Liver (tissue), 9 donors: ENCODE measurements around the gene ANKMY2. TPM values are rescaled to one million over a fixed set of nuclear protein-coding genes. Genes with fewer than 3 reads are reported as not detected.

ENCODE experiments used
- DNase-seq: peaks from one replicate; pipeline ENCODE4 v3.0.0-alpha.2; 2017; ENCODE audit warnings: low spot score
- H3K27ac ChIP-seq, 2 donors: one replicate each; pipeline ENCODE4 v1.7.0; 2013; ENCODE audit warnings: inconsistent platforms in 2 of 2, low read length in 2 of 2, control low read depth in 1 of 2, low read depth in 1 of 2, mild to moderate bottlenecking in 1 of 2
- H3K27me3 ChIP-seq, 4 donors: one replicate each; pipeline versions ENCODE4 v1.6.1 to v1.7.0; 2013; ENCODE audit warnings: low read length in 3 of 4, inconsistent platforms in 1 of 4, mild to moderate bottlenecking in 1 of 4, moderate library complexity in 1 of 4; ENCODE audit not compliant: control insufficient read depth in 4 of 4, insufficient read depth in 4 of 4
- H3K36me3 ChIP-seq, 4 donors: one replicate each; pipeline versions ENCODE4 v1.6.1 to v1.7.0; 2013; ENCODE audit warnings: low read length in 3 of 4, mild to moderate bottlenecking in 3 of 4, low read depth in 1 of 4, moderate library complexity in 1 of 4; ENCODE audit not compliant: control insufficient read depth in 4 of 4, insufficient read depth in 3 of 4
- H3K4me1 ChIP-seq, 4 donors: one replicate each; pipeline versions ENCODE4 v1.6.1 to v1.7.0; 2013; ENCODE audit warnings: low read length in 3 of 4, mild to moderate bottlenecking in 3 of 4, moderate library complexity in 1 of 4; ENCODE audit not compliant: control insufficient read depth in 4 of 4, insufficient read depth in 4 of 4
- H3K4me3 ChIP-seq, 3 donors: one replicate each; pipeline versions ENCODE4 v1.6.1 to v1.7.0; 2013; ENCODE audit warnings: low read length in 3 of 3, control low read depth in 1 of 3, low read depth in 1 of 3, mild to moderate bottlenecking in 1 of 3
- H3K9ac ChIP-seq, 2 donors: one replicate each; pipeline ENCODE4 v1.7.0; 2013; ENCODE audit warnings: low read length in 2 of 2, mild to moderate bottlenecking in 2 of 2, moderate library complexity in 2 of 2, control low read depth in 1 of 2, low read depth in 1 of 2
- H3K9me3 ChIP-seq, 4 donors: one replicate each; pipeline versions ENCODE4 v1.6.1 to v1.7.0; 2013; ENCODE audit warnings: low read length in 3 of 4; ENCODE audit not compliant: control insufficient read depth in 4 of 4
- ATF3 ChIP-seq: IDR thresholded peaks from 2 replicates; pipeline ENCODE4 v1.6.1; 2016; ENCODE audit warnings: antibody characterized with exemption
- CTCF ChIP-seq: fragments of 150-350 bp; IDR thresholded peaks from 2 replicates; pipeline ENCODE4 v1.5.1; 2017; ENCODE audit warnings: improper control_type of control experiment, low read depth, low read length; ENCODE audit not compliant: missing input control
- EGR1 ChIP-seq, 2 donors: IDR thresholded peaks; 2 replicates each; pipeline ENCODE4 v1.6.1; 2016 to 2018; ENCODE audit warnings: antibody characterized with exemption in 2 of 2, low read depth in 2 of 2
- FOXA1 ChIP-seq: IDR thresholded peaks from 2 replicates; pipeline ENCODE4 v1.6.1; 2016; ENCODE audit warnings: antibody characterized with exemption
- FOXA2 ChIP-seq: IDR thresholded peaks from 2 replicates; pipeline ENCODE4 v1.6.1; 2016; ENCODE audit warnings: antibody characterized with exemption
- GABPA ChIP-seq, 2 donors: IDR thresholded peaks in 1 of 2; conservative IDR thresholded peaks in 1 of 2; 2 replicates each; pipeline ENCODE4 v1.6.1; 2016; ENCODE audit warnings: antibody characterized with exemption in 2 of 2, mild to moderate bottlenecking in 1 of 2, moderate library complexity in 1 of 2
- HNF4A ChIP-seq, 2 donors: conservative IDR thresholded peaks; 2 replicates each; pipeline ENCODE4 v1.6.1; 2016; ENCODE audit warnings: antibody characterized with exemption in 2 of 2, mild to moderate bottlenecking in 2 of 2
- HNF4G ChIP-seq: IDR thresholded peaks from 2 replicates; pipeline ENCODE4 v1.6.1; 2016; ENCODE audit warnings: antibody characterized with exemption
- JUND ChIP-seq, 2 donors: IDR thresholded peaks; 2 replicates each; pipeline ENCODE4 v1.6.1; 2016; ENCODE audit warnings: antibody characterized with exemption in 2 of 2
- MAX ChIP-seq: IDR thresholded peaks from 2 replicates; pipeline ENCODE4 v1.6.1; 2016; ENCODE audit warnings: antibody characterized with exemption
- NR2F2 ChIP-seq: IDR thresholded peaks from 2 replicates; pipeline ENCODE4 v1.6.1; 2016; ENCODE audit warnings: antibody characterized with exemption
- RAD21 ChIP-seq, 2 donors: IDR thresholded peaks; 2 replicates each; pipeline ENCODE4 v1.6.1; 2016; ENCODE audit warnings: antibody characterized with exemption in 2 of 2, mild to moderate bottlenecking in 2 of 2
- REST ChIP-seq: IDR thresholded peaks from 2 replicates; pipeline ENCODE4 v1.6.1; 2016; ENCODE audit warnings: antibody characterized with exemption, mild to moderate bottlenecking
- RXRA ChIP-seq, 2 donors: IDR thresholded peaks; 2 replicates each; pipeline ENCODE4 v1.6.1; 2017 to 2018; ENCODE audit warnings: antibody characterized with exemption in 2 of 2, mild to moderate bottlenecking in 1 of 2
- SP1 ChIP-seq: IDR thresholded peaks from 2 replicates; pipeline ENCODE4 v1.6.1; 2018; ENCODE audit warnings: antibody characterized with exemption, mild to moderate bottlenecking
- TAF1 ChIP-seq: conservative IDR thresholded peaks from 2 replicates; pipeline ENCODE4 v1.6.1; 2016; ENCODE audit warnings: antibody characterized with exemption, mild to moderate bottlenecking
- YY1 ChIP-seq: IDR thresholded peaks from 2 replicates; pipeline ENCODE4 v1.6.1; 2016; ENCODE audit warnings: antibody characterized with exemption, mild to moderate bottlenecking
- ZBTB33 ChIP-seq: IDR thresholded peaks from 2 replicates; pipeline ENCODE4 v1.6.1; 2016; ENCODE audit warnings: antibody characterized with exemption
- WGBS: extraction: QIAGEN DNeasy Blood & Tissue Kit; methylation state at CpG from one replicate; pipeline ENCODE4 v1.1.7; 2013; 5-methylcytosine and 5-hydroxymethylcytosine counted together
- polyA plus RNA-seq, 2 donors: library from polyadenylated mRNA; stranded (reverse) in 1 of 2; unstranded in 1 of 2; fragments of 200-250 nt in 1 of 2; fragments of >200 nt in 1 of 2; fragmentation: Nextera tagmentation in 1 of 2; extraction: Ambion mirVana in 1 of 2; gene quantifications; one replicate each; pipeline versions ENCODE4 v1.2.1 to v1.2.3, GENCODE V29; 2013 to 2015
- total RNA-seq, 2 donors: library from RNA; depleted of rRNA; stranded (reverse); fragments of >200 nt; gene quantifications; one replicate each; pipeline ENCODE4 v1.2.3, GENCODE V29; 2014
- donor health status: healthy.
- donor health status: healthy.
- donor health status: healthy.
- donor health status: healthy.
- donor health status: healthy.

The ANKMY2 gene
- total and polyA plus RNA-seq, 4 donors: 2.7 to 11.4 (median 5.4) TPM

- 94% methylated on average over 4 of the region's 4 CpGs for WGBS
- H3K27ac ChIP-seq: no peak overlapping the region
These were observed 45.7 kb upstream of the ANKMY2 start for GRCh38 chr7:16691241-16691640.

More at GRCh38 chr7:16691241-16691640, 45.7 kb upstream of the ANKMY2 start:
- Histone ChIP-seq H3K9ac (no peak overlapping the region), H3K27me3 (no peaks in the 10 kb centered on the region), H3K4me3 (no peak overlapping the region), H3K36me3 (peaks cover 0 to 14% (median 5%) of the 10 kb centered on the region in 4 donors), H3K9me3 (no peaks in the 10 kb centered on the region), H3K4me1 (no peaks in the 10 kb centered on the region)
- TF ChIP-seq HNF4A (conservative IDR thresholded peaks at IDR 0.05) (no peak), RXRA (IDR thresholded peaks at IDR 0.05) (no peak), EGR1 (IDR thresholded peaks at IDR 0.05; ENCODE audit: low read depth in 2 of 2) (no peak), YY1 (no peak), FOXA2 (no peak), MAX (no peak), SP1 (no peak), ZBTB33 (no peak), REST (no peak), TAF1 (no peak), ATF3 (no peak), GABPA (IDR thresholded peaks at IDR 0.05 in 1 of 2, conservative IDR thresholded peaks at IDR 0.05 in 1 of 2) (no peak), FOXA1 (no peak), NR2F2 (no peak), CTCF (no peak), JUND (IDR thresholded peaks at IDR 0.05) (no peak), RAD21 (IDR thresholded peaks at IDR 0.05) (no peak), HNF4G (no peak)
- DNase-seq: no peak
